Colonic mucosa (tissue), 4 donors: Measurements from ENCODE around the gene OSBPL6. TPM values are rescaled to one million over a fixed set of nuclear protein-coding genes. Genes with fewer than 3 reads are reported as not detected.

Experiments used
- DNase-seq: peaks from one replicate; pipeline ENCODE4 v3.0.0-alpha.2; 2020
- H3K27ac ChIP-seq: fragments of 200-600 bp; one replicate; pipeline ENCODE4 v1.8.0; 2021
- H3K27me3 ChIP-seq: fragments of 200-600 bp; one replicate; pipeline ENCODE4 v1.8.0; 2021
- H3K36me3 ChIP-seq: fragments of 200-600 bp; one replicate; pipeline ENCODE4 v1.8.0; 2021
- H3K4me1 ChIP-seq: fragments of 200-600 bp; one replicate; pipeline ENCODE4 v1.8.0; 2021; ENCODE audit warnings: mild to moderate bottlenecking
- H3K4me3 ChIP-seq: fragments of 200-600 bp; one replicate; pipeline ENCODE4 v1.8.0; 2021
- H3K9ac ChIP-seq, 2 donors: one replicate each; pipeline ENCODE4 v1.7.0; 2013; ENCODE audit warnings: control low read depth in 2 of 2, low read depth in 2 of 2, low read length in 2 of 2
- H3K9me3 ChIP-seq: fragments of 200-600 bp; one replicate; pipeline ENCODE4 v1.8.0; 2021
- CTCF ChIP-seq: fragments of 200-600 bp; IDR thresholded peaks from one replicate; pipeline ENCODE4 v1.8.0; 2022; ENCODE audit warnings: antibody characterized with exemption, mild to moderate bottlenecking
- intact Hi-C: fragments of 100-400 bp; cut with DNase I; formaldehyde crosslinking; loops from one replicate; pipeline ENCODE4 v1.14.1; 2022
- total RNA-seq, 2 donors: library from RNA; stranded (reverse); fragmentation: NEBNext Ultra II Directional in 1 of 2; extraction: Animal tissue kit (Norgen Biotek cat#: 25700) in 1 of 2; gene quantifications; one replicate each; pipeline ENCODE4 v1.2.1, GENCODE V29; 2021
- donor health status: healthy.
- donor health status: DM: no; HTN: no; CAD: no.
- donor health status: DM: no; HTN: no; CAD: no.

OSBPL6 gene
- total RNA-seq, 2 donors from 2014 or later: 0.58 to 0.72 TPM

DNA sequence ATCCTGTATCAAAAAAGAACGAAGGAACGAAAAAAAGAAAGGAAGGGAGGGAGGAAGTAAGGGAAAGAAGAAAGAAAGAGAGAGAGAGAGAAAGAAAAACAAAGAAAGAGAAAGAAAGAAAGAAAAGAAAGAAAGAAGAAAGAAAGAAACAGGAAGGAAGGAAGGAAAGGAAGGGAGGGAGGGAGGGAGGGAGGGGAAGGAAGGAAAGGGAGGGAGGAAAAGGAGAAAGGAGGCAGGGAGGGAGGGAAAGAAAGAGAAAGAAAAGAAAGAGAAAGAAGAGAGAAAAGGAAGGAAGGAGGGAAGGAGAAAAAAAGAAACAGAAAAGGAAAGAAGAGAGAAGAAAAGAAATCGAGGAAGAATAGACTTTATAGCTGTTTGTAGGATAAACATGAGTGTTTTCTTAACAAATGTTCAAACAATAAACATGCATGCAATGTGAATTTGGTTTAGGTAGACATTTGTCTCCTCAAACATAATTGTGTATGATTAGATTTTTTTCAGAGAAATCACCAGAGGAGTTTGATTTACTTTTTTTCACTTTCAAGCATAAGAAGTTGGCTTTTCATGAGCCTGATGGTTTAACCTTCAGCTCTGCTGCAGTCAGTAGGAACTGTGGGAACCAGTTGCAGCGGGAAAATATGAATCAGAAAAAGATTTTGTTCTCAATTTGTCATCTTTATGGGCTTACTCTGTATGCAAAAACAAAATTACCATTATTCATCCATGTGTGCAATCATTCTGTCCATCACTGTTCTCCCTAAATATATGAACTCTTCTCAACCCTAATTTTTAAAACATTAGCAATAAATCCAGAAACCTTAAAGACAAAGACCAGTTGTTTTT is 185.1 kb downstream of the OSBPL6 start:
- TF ChIP-seq CTCF: no peak
- intact Hi-C loops: no loop called here
- no peak for DNase-seq
- H3K27me3 ChIP-seq: no peaks in the 10 kb centered on the region
- H3K4me1 ChIP-seq: no peaks in the 10 kb centered on the region
- H3K36me3 ChIP-seq: no peaks in the 10 kb centered on the region
- no peaks in the 10 kb centered on the region for H3K9me3 ChIP-seq
- H3K27ac ChIP-seq: no peak overlapping the region
- no peak overlapping the region for H3K4me3 ChIP-seq
- no peak overlapping the region for H3K9ac ChIP-seq

DNA sequence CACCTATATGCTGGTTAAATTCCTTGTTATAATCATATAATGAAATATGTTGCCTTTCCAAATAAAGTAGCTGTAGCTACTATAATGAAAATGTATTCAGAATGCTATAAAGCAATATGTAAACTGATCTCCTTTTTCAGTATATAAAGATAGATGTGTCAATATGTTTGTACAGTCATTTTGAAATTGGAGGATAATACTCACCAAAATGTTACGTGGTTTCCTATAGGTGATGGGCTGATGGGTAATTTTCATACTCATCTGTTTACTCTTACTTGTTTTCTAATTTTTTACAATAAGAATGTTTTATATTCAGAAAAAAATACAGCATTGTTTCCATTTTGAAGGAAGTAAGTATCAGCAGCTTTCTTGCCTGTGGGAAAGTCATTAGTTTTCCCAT is 186.5 kb downstream of the OSBPL6 start:
- intact Hi-C loops: no loop called here
- Histone ChIP-seq H3K27ac (no peak overlapping the region), H3K27me3 (no peaks in the 10 kb centered on the region), H3K9me3 (no peaks in the 10 kb centered on the region), H3K9ac (no peak overlapping the region), H3K4me1 (no peaks in the 10 kb centered on the region), H3K36me3 (no peaks in the 10 kb centered on the region), H3K4me3 (no peak overlapping the region)
- DNase-seq: no peak
- TF ChIP-seq CTCF: no peak

- DNase-seq: no peak
- H3K9me3 ChIP-seq: no peaks in the 10 kb centered on the region
- no peaks in the 10 kb centered on the region for H3K4me1 ChIP-seq
- H3K27me3 ChIP-seq: no peaks in the 10 kb centered on the region
- no peaks in the 10 kb centered on the region for H3K36me3 ChIP-seq
- H3K27ac ChIP-seq: no peak overlapping the region
- no peak overlapping the region for H3K9ac ChIP-seq
- H3K4me3 ChIP-seq: no peak overlapping the region
- intact Hi-C loops: no loop called here
- TF ChIP-seq CTCF: no peak
These were observed 189.4 kb downstream of the OSBPL6 start for GRCh38 chr2:178383718-178384117.

- H3K27me3 ChIP-seq: no peaks in the 10 kb centered on the region
- intact Hi-C loops: no loop called here
- no peaks in the 10 kb centered on the region for H3K36me3 ChIP-seq
- H3K4me3 ChIP-seq: no peak overlapping the region
- H3K9ac ChIP-seq: no peak overlapping the region
- no peak for DNase-seq
- H3K9me3 ChIP-seq: no peaks in the 10 kb centered on the region
- no peak for TF ChIP-seq CTCF
- no peak overlapping the region for H3K27ac ChIP-seq
- H3K4me1 ChIP-seq: no peaks in the 10 kb centered on the region
These were observed 191.4 kb downstream of the OSBPL6 start for GRCh38 chr2:178385595-178386148.

DNA sequence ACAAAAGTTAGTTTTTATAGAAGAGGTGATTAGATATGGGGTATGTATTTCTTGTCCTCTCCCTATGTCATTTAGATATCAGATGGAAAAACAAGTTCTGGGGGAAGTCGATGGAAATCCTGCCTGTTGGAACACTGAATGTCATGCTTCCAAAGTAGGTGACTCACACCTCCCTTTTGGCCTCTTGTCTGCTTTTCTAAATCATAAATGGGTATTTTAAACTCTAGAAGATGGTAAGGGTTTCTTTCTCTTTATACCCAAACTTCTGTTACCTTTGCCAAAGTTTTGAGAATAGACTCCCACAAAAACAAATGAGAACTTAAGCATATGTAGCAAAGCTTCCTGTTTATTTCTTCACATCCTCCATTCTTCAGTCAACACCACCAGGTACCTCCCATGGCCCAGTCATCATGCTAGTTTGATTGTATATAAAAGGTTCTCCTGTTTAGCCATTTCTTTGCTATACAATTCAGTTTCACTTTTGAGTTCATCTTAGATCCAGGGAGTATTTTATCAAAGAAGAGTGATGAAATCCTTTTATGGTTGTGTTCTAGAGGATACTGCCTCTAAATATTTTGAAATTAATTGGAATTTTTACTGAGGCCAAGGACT is 192.8 kb downstream of the OSBPL6 start:
- no peak for TF ChIP-seq CTCF
- Histone ChIP-seq H3K4me1 (no peaks in the 10 kb centered on the region), H3K9ac (no peak overlapping the region), H3K4me3 (no peak overlapping the region), H3K27me3 (no peaks in the 10 kb centered on the region), H3K9me3 (no peaks in the 10 kb centered on the region), H3K36me3 (no peaks in the 10 kb centered on the region), H3K27ac (no peak overlapping the region)
- DNase-seq: no peak
- intact Hi-C loops: no loop called here
